RWPE1 (cell line): ENCODE results near the gene ASTN2.

Experiments
- CTCF ChIA-PET: fragments of 350-600 bp; sonication (Branson Sonifier 250); formaldehyde crosslinking; extraction: SDS; loops from one replicate; lab custom pipeline; 2021; lab: Yijun Ruan, JAX
- POLR2A ChIA-PET: fragments of 400-600 bp; formaldehyde crosslinking; extraction: SDS; loops from one replicate; lab custom pipeline; 2020; ENCODE audit warnings: antibody characterized with exemption; ENCODE audit not compliant: low non-redundant PET; lab: Yijun Ruan, JAX
- DNase-seq: peaks from one replicate; pipeline ENCODE4 v3.0.0; 2012; ENCODE audit warnings: low spot score
- H3K27ac ChIP-seq: fragments of 450-650 bp; 2 replicates; pipeline ENCODE4 v1.5.1; 2017
- TF ChIP-seq, protein P1 (sequence below): fragments of 450-650 bp; conservative IDR thresholded peaks from 2 replicates; pipeline ENCODE4 v1.5.1; 2017; ENCODE audit warnings: low read depth, mild to moderate bottlenecking

ASTN2 gene

DNA sequence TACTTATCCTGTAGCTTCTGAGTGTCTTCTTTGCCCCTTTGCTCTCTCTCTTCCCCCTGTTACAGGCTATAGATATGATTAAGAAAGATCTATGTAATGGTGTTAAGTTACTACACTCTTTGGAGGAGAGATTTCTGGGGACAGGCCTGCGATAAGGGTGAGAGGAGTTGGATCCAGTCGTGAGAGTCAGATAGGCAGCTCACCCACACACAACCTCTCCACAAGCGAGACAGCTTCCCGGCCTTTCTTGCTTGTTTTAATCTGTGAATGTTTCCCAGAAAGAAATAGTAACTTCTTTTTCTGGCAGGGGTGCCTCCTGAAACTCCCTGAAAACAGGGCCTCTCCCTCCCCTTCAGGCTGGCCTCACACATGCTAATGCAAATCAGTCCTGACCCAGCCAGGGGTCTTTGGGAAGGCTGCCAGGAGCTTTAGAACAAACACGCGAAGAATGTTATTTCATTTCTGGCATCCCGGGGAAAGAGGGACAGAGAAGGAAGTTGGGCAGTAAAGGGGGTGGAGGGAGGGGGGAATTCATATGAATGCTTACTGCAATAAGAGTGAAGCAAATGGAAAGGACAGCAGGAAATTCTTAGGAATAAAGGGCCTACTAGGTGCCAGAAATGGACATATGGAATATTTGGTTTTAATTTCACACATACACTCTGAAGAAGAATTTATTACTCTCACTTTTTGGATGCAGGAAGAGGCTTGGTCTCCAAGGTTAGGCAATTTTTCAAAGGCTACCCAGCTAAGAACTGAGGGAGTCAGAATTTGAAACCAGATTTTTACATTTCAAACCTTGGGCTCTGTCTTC lies 943.6 kb downstream of the ASTN2 start:
- DNase-seq: no peak
- ChIA-PET CTCF (interaction anchor here (0.7 kb wide), 1 partner anchor 185 kb away, joined by 3 read pairs; no protein-coding TSS in a partner anchor), POLR2A (interaction anchor here (0.6 kb wide), 1 partner anchor 64 kb away, joined by 3 read pairs; no protein-coding TSS in a partner anchor)
- H3K27ac ChIP-seq: no peak overlapping the region
- TF ChIP-seq, protein P1, sequence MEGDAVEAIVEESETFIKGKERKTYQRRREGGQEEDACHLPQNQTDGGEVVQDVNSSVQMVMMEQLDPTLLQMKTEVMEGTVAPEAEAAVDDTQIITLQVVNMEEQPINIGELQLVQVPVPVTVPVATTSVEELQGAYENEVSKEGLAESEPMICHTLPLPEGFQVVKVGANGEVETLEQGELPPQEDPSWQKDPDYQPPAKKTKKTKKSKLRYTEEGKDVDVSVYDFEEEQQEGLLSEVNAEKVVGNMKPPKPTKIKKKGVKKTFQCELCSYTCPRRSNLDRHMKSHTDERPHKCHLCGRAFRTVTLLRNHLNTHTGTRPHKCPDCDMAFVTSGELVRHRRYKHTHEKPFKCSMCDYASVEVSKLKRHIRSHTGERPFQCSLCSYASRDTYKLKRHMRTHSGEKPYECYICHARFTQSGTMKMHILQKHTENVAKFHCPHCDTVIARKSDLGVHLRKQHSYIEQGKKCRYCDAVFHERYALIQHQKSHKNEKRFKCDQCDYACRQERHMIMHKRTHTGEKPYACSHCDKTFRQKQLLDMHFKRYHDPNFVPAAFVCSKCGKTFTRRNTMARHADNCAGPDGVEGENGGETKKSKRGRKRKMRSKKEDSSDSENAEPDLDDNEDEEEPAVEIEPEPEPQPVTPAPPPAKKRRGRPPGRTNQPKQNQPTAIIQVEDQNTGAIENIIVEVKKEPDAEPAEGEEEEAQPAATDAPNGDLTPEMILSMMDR: no peak

DNA sequence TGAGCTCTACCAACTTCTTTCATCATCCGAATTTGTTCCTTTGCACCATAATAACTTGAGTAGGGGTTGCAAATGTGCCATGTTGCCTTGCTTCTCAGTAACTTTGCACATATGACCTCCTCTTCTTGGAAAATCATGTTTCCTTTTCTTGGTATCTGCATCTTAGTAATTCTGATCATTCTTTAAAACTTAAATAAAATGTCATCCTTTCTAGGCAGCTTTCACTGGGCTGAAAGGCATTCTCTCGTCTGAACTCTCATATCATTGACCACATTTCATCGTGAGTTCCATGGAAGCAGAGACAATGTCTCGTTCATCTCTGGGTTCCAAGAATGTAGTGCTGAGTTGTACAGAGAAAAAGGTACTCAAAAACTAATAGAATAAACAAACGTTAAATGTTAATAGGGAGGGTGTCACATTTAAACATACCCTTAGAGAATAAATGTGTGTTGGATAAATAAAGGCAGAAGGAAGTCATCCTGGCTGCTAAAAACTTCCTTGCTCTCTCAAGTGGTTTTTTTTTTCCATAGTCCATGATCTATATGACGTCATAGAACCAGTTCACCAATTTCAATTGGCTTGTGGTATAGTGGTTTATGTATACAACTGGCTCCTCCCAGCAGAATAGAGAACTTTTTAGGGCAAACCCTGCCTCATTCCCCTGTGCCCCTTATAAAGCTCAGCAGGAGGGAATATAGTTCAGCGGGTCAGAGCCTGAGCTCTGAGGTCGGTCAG lies 945.9 kb downstream of the ASTN2 start:
- TF ChIP-seq, protein P1: no peak
- POLR2A ChIA-PET: no interaction called here
- DNase-seq: no peak
- CTCF ChIA-PET: interaction anchor here (0.9 kb wide), 1 partner anchor 100 kb away, joined by 3 read pairs; no protein-coding TSS in a partner anchor
- H3K27ac ChIP-seq: no peak overlapping the region

DNA sequence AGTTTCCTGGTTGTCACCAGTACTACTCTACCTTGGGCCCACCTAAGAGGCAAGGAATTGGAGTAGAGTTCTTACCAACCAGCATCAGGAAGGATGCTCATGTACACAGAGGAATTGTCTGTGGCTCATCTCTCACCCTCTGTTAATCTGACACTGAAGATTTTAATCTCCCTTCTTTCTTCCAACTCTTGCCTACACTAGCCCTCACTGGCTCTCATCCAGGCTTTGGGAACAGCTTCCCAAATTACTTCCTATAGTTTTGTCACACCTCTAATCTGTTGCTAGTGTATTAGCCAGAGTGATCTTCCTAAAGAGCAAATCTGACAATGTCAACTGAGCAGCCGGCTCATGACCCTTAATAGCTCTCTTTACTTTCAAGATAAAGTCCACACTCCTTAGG lies 946.5 kb downstream of the ASTN2 start:
- POLR2A ChIA-PET: no interaction called here
- TF ChIP-seq, protein P1: no peak
- DNase-seq: no peak
- CTCF ChIA-PET: interaction anchor here (0.9 kb wide), 1 partner anchor 100 kb away, joined by 3 read pairs; no protein-coding TSS in a partner anchor
- H3K27ac ChIP-seq: no peak overlapping the region

DNA sequence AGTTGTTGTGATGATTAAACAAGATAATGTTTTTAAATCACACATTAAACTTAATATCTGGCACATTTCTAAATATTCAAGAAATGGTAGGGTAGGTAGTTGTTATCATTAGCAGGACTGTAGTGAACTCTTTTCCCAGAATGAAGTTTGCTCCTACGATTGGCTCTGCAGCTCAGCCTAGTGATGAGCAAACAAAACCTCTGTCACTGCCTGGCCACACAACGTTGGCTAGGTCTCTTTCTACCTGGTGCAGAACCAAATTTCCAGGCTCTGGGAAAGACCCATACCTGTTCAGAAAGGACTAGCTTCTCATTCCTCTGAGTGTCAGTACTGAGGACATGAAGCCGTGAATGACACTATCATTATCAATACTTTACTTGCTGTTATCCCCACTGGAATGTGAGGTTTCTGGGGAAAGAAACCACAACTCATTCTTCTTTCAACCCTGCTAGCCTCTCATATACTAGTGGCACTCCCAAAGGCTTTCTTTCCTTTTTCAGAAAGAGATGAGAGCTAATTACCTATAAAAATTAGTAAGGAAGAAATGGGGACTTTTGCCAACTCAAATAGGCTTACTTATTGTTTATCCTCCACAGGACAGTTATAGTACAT lies 947.0 kb downstream of the ASTN2 start:
- TF ChIP-seq, protein P1: no peak
- CTCF ChIA-PET: interaction anchor here (0.9 kb wide), 1 partner anchor 101 kb away, joined by 3 read pairs; no protein-coding TSS in a partner anchor
- H3K27ac ChIP-seq: no peak overlapping the region
- DNase-seq: no peak
- POLR2A ChIA-PET: no interaction called here

DNA sequence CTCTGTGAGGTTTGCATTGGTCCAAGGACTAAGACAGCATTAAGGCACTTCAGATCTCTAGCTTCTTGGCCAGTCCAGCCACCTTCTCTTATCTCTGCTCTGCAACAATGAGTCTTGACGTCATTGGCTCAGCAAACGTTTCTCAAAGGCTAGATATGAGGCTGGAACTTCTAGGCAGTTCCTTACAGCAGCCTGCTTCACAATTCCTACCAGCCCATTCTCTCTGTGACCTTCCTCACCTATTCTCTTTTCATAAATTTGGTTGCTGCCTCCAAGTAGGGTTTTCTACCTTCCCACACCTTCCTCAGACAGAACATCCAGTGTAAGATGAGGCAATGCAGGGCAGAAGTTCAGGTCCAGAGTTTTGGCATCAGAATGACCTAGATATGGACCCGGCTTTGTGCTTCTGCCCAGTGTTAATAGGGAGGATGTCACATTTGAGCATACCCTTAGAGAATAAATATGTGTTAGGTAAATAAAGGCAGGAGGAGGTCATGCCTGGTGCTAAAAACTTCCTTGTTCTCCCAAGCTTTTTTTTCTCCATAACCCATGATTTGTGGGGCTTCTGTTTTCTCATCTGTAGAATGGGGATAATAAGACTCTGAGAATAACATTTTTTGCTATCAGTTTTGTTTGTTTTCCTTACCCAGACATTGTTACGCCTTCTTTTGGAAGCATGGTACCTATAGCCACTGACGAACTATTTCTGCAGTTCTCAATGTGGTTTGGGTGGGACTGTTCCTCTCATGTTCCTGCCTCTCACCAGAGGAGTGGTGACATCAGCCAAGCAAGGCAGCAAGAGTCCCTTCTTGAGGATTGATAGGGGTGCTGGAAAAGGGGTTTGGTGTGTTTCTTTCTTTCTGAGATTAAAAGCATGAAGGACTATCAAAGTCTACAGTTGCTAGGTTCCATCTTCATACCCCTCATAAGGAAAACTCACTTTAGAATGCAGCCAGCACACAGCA lies 948.3 kb downstream of the ASTN2 start:
- TF ChIP-seq, protein P1: no peak
- DNase-seq: no peak
- CTCF ChIA-PET: no interaction called here
- POLR2A ChIA-PET: no interaction called here
- H3K27ac ChIP-seq: no peak overlapping the region
